ENCODE data around the gene SYNPO2.

DNA sequence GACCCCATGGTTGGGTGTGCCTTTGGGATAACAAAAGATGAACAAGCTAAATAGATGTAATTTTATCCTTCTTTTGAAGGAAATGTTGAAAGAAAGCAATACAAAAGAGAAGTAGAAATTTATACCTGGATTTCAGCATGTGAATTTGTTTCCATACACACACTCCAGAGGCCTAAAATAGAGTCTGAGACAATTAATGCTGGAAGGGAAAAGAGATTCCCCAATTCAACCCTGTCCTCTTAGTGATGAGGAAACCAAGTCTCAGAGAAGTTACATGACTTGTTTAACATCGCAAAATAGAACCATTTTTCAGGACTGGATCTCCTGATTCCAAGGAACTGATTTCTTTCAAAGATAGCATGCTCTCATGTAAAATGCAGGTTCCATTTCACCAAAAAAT, 209.7 kb downstream of the SYNPO2 start:
- TF ChIP-seq, protein P1, sequence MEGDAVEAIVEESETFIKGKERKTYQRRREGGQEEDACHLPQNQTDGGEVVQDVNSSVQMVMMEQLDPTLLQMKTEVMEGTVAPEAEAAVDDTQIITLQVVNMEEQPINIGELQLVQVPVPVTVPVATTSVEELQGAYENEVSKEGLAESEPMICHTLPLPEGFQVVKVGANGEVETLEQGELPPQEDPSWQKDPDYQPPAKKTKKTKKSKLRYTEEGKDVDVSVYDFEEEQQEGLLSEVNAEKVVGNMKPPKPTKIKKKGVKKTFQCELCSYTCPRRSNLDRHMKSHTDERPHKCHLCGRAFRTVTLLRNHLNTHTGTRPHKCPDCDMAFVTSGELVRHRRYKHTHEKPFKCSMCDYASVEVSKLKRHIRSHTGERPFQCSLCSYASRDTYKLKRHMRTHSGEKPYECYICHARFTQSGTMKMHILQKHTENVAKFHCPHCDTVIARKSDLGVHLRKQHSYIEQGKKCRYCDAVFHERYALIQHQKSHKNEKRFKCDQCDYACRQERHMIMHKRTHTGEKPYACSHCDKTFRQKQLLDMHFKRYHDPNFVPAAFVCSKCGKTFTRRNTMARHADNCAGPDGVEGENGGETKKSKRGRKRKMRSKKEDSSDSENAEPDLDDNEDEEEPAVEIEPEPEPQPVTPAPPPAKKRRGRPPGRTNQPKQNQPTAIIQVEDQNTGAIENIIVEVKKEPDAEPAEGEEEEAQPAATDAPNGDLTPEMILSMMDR (IDR thresholded peaks at IDR 0.05): no peak
- TF ChIP-seq EZH2 (IDR thresholded peaks at IDR 0.05; ENCODE audit: borderline replicate concordance, insufficient read depth, low read depth, low read length, poor library complexity, severe bottlenecking): no peak

Measured in B cell (primary cell).